Measurements from ENCODE around the gene KRT86. TPM values are rescaled to one million over a fixed set of nuclear protein-coding genes. Genes with fewer than 3 reads are reported as not detected.

The KRT86 gene
- total and polyA plus RNA-seq, 2 experiments from 2014 or later = 0.11 to 0.16 TPM

GRCh38 chr12:52331833-52332232 lies 57.4 kb downstream of the KRT86 start:
- Histone ChIP-seq H3K79me2 (ENCODE audit: insufficient read depth) (no peaks in the 10 kb centered on the region), H3K4me3 (no peak overlapping the region), H3K36me3 (ENCODE audit: low read depth) (no peaks in the 10 kb centered on the region), H2AFZ (no peak overlapping the region), H3K9me3 (ENCODE audit: low read depth) (no peaks in the 10 kb centered on the region), H3K9ac (no peak overlapping the region), H3K4me2 (ENCODE audit: unreplicated experiment) (no peak overlapping the region), H3K9me2 (ENCODE audit: insufficient read depth) (no peaks in the 10 kb centered on the region), H4K20me1 (ENCODE audit: insufficient read depth) (no peaks in the 10 kb centered on the region), H3K27me3 (replicated peaks; ENCODE audit: insufficient read depth) (peaks cover 20% of the 10 kb centered on the region), H3K27ac (no peak overlapping the region), H3K4me1 (ENCODE audit: insufficient read depth) (no peaks in the 10 kb centered on the region), H3F3A (ENCODE audit: insufficient read depth) (0 out of 2 replicates have a peak, but pooled peaks cover 4% of the 10 kb centered on the region)
- in situ Hi-C loops (cut with MboI) = no loop called here
- 71 to 72% methylated on average over 3 of the region's 3 CpGs for WGBS, 2 experiments (ENCODE audit: low coverage in 1 of 2, low lambda C conversion rate in 2 of 2, missing lambda C conversion rate in 2 of 2)
- no peak for DNase-seq
- TF ChIP-seq EZH2phosphoT487 (IDR thresholded peaks at IDR 0.05; ENCODE audit: insufficient read depth, low read depth) = no peak
- TF ChIP-seq EZH2 (IDR thresholded peaks at IDR 0.05; ENCODE audit: insufficient read depth, poor library complexity, severe bottlenecking) = no peak

GRCh38 chr12:52332381-52332780 lies 57.9 kb downstream of the KRT86 start:
- no peaks in the 10 kb centered on the region for H4K20me1 ChIP-seq (ENCODE audit: insufficient read depth)
- DNase-seq = no peak
- no peaks in the 10 kb centered on the region for H3K9me2 ChIP-seq (ENCODE audit: insufficient read depth)
- no peak overlapping the region for H3K4me3 ChIP-seq
- H3K4me1 ChIP-seq (ENCODE audit: insufficient read depth) = no peaks in the 10 kb centered on the region
- H3K79me2 ChIP-seq (ENCODE audit: insufficient read depth) = no peaks in the 10 kb centered on the region
- H3K36me3 ChIP-seq (ENCODE audit: low read depth) = no peaks in the 10 kb centered on the region
- H3K27ac ChIP-seq = no peak overlapping the region
- WGBS, 2 experiments (ENCODE audit: low coverage in 1 of 2, low lambda C conversion rate in 2 of 2, missing lambda C conversion rate in 2 of 2) = 44 to 62% methylated on average over 1 of the region's 1 CpG
- H2AFZ ChIP-seq = no peak overlapping the region
- H3K9ac ChIP-seq = no peak overlapping the region
- TF ChIP-seq EZH2phosphoT487 (IDR thresholded peaks at IDR 0.05; ENCODE audit: insufficient read depth, low read depth) = no peak
- no peak for TF ChIP-seq EZH2 (IDR thresholded peaks at IDR 0.05; ENCODE audit: insufficient read depth, poor library complexity, severe bottlenecking)
- H3K4me2 ChIP-seq (ENCODE audit: unreplicated experiment) = no peak overlapping the region
- H3K27me3 ChIP-seq (replicated peaks; ENCODE audit: insufficient read depth) = peaks cover 20% of the 10 kb centered on the region
- 0 out of 2 replicates have a peak, but pooled peaks cover 5% of the 10 kb centered on the region for H3F3A ChIP-seq (ENCODE audit: insufficient read depth)
- H3K9me3 ChIP-seq (ENCODE audit: low read depth) = no peaks in the 10 kb centered on the region
- in situ Hi-C loops (cut with MboI) = no loop called here

GRCh38 chr12:52333321-52333720 lies 58.9 kb downstream of the KRT86 start:
- Histone ChIP-seq H3K9ac (no peak overlapping the region), H3K4me3 (no peak overlapping the region), H3K27me3 (replicated peaks; ENCODE audit: insufficient read depth) (peaks cover 20% of the 10 kb centered on the region), H3K36me3 (ENCODE audit: low read depth) (no peaks in the 10 kb centered on the region), H4K20me1 (ENCODE audit: insufficient read depth) (no peaks in the 10 kb centered on the region), H2AFZ (no peak overlapping the region), H3K4me2 (ENCODE audit: unreplicated experiment) (no peak overlapping the region), H3F3A (ENCODE audit: insufficient read depth) (0 out of 2 replicates have a peak, but pooled peaks cover 5% of the 10 kb centered on the region), H3K4me1 (ENCODE audit: insufficient read depth) (no peaks in the 10 kb centered on the region), H3K9me3 (ENCODE audit: low read depth) (no peaks in the 10 kb centered on the region), H3K27ac (no peak overlapping the region), H3K79me2 (ENCODE audit: insufficient read depth) (no peaks in the 10 kb centered on the region), H3K9me2 (ENCODE audit: insufficient read depth) (no peaks in the 10 kb centered on the region)
- DNase-seq = no peak
- WGBS, 2 experiments (ENCODE audit: low coverage in 1 of 2, low lambda C conversion rate in 2 of 2, missing lambda C conversion rate in 2 of 2) = 63 to 75% methylated on average over 3 of the region's 3 CpGs
- no peak for TF ChIP-seq EZH2 (IDR thresholded peaks at IDR 0.05; ENCODE audit: insufficient read depth, poor library complexity, severe bottlenecking)
- no peak for TF ChIP-seq EZH2phosphoT487 (IDR thresholded peaks at IDR 0.05; ENCODE audit: insufficient read depth, low read depth)
- in situ Hi-C loops (cut with MboI) = no loop called here

GRCh38 chr12:52334185-52334584 lies 59.7 kb downstream of the KRT86 start:
- in situ Hi-C loops (cut with MboI) = no loop called here
- H3F3A ChIP-seq (ENCODE audit: insufficient read depth) = 0 out of 2 replicates have a peak, but pooled peaks cover 5% of the 10 kb centered on the region
- no peaks in the 10 kb centered on the region for H4K20me1 ChIP-seq (ENCODE audit: insufficient read depth)
- TF ChIP-seq EZH2 (IDR thresholded peaks at IDR 0.05; ENCODE audit: insufficient read depth, poor library complexity, severe bottlenecking) (no peak), EZH2phosphoT487 (IDR thresholded peaks at IDR 0.05; ENCODE audit: insufficient read depth, low read depth) (no peak)
- H3K27me3 ChIP-seq (replicated peaks; ENCODE audit: insufficient read depth) = peaks cover 20% of the 10 kb centered on the region
- H3K9me2 ChIP-seq (ENCODE audit: insufficient read depth) = no peaks in the 10 kb centered on the region
- H2AFZ ChIP-seq = no peak overlapping the region
- H3K36me3 ChIP-seq (ENCODE audit: low read depth) = no peaks in the 10 kb centered on the region
- DNase-seq = no peak
- H3K79me2 ChIP-seq (ENCODE audit: insufficient read depth) = no peaks in the 10 kb centered on the region
- no peak overlapping the region for H3K4me2 ChIP-seq (ENCODE audit: unreplicated experiment)
- WGBS, 2 experiments (ENCODE audit: low coverage in 1 of 2, low lambda C conversion rate in 2 of 2, missing lambda C conversion rate in 2 of 2) = 62% methylated on average over 3 of the region's 3 CpGs
- no peak overlapping the region for H3K27ac ChIP-seq
- no peaks in the 10 kb centered on the region for H3K9me3 ChIP-seq (ENCODE audit: low read depth)
- no peak overlapping the region for H3K9ac ChIP-seq
- H3K4me1 ChIP-seq (ENCODE audit: insufficient read depth) = no peaks in the 10 kb centered on the region
- no peak overlapping the region for H3K4me3 ChIP-seq
